K562 (cell line): ENCODE results near the gene ITPR1. TPM values are rescaled to one million over a fixed set of nuclear protein-coding genes. Genes with fewer than 3 reads are reported as not detected.

Source experiments
- CC2D1A ChIP-seq: fragments of 450-650 bp; IDR thresholded peaks from 2 replicates; pipeline ENCODE4 v1.6.1; 2017; ENCODE audit warnings: mild to moderate bottlenecking
- HDAC2 ChIP-seq: fragments of 450-650 bp; IDR thresholded peaks from 2 replicates; pipeline ENCODE4 v1.6.1; 2016; ENCODE audit warnings: mild to moderate bottlenecking
- KAT8 ChIP-seq: fragments of 450-650 bp; IDR thresholded peaks from 2 replicates; pipeline ENCODE4 v1.6.1; 2016; ENCODE audit warnings: low read depth, mild to moderate bottlenecking
- NCOA4 ChIP-seq: fragments of 450-650 bp; IDR thresholded peaks from 2 replicates; pipeline ENCODE4 v1.6.1; 2018; ENCODE audit warnings: mild to moderate bottlenecking; ENCODE audit not compliant: partially characterized antibody
- NFXL1 ChIP-seq: fragments of 450-650 bp; formaldehyde crosslinking; IDR thresholded peaks from 2 replicates; pipeline ENCODE4 v1.4.0; 2021; ENCODE audit warnings: mild to moderate bottlenecking
- RAD21 ChIP-seq, 2 experiments: fragments of 250-450 bp in 1 of 2; fragments of 450-650 bp in 1 of 2; sonication (Bioruptor Pico) in 1 of 2; formaldehyde crosslinking in 1 of 2; IDR thresholded peaks in 1 of 2; conservative IDR thresholded peaks in 1 of 2; 2 replicates each; pipeline versions ENCODE4 v1.4.0 to v1.8.0; 2020 to 2022; ENCODE audit warnings: mild to moderate bottlenecking in 2 of 2, moderate library complexity in 1 of 2
- SMAD4 ChIP-seq: fragments of 250-450 bp; sonication (Bioruptor Pico); conservative IDR thresholded peaks from 2 replicates; pipeline ENCODE4 v1.8.0; 2021; ENCODE audit warnings: inconsistent platforms, mild to moderate bottlenecking, moderate library complexity
- TBP ChIP-seq: optimal IDR thresholded peaks from 2 replicates; pipeline ENCODE3; 2011; ENCODE audit warnings: low read depth, low read length, improper control_type of control experiment
- ZEB2 ChIP-seq: fragments of 450-650 bp; IDR thresholded peaks from 2 replicates; pipeline ENCODE4 v1.6.1; 2016
- ZNF644 ChIP-seq: fragments of 200-800 bp; sonication (Bioruptor generic); IDR thresholded peaks from 2 replicates; pipeline ENCODE4 v1.6.1; 2016; ENCODE audit warnings: low read depth, missing genetic modification characterization, missing compliant biosample characterization
- polyA plus RNA-seq, 8 experiments: library from polyadenylated mRNA; depleted of rRNA in 4 of 8; stranded (reverse) in 5 of 8; unstranded in 3 of 8; fragments of >200 nt; fragmentation: Nextera tagmentation in 2 of 8; fragmentation: Illumina TruSeq in 1 of 8; extraction: Ambion mirVana in 2 of 8; extraction: Trizol in 1 of 8; gene quantifications; 2 replicates each; pipeline versions ENCODE4 v1.2.1 to v1.2.3, GENCODE V29; 2011 to 2014; ENCODE audit warnings: inconsistent platforms in 1 of 8, missing spikeins in 1 of 8
- total RNA-seq, 7 experiments: library from RNA; depleted of rRNA in 6 of 7; stranded (reverse); fragments of >200 nt in 6 of 7; fragmentation: Illumina TruSeq in 2 of 7; extraction: Trizol in 2 of 7; gene quantifications; 2 replicates each; pipeline versions ENCODE4 v1.2.1 to v1.2.3, GENCODE V29; 2011 to 2021; ENCODE audit warnings: low replicate concordance in 1 of 7
- TF ChIP-seq, protein P1 (sequence below): fragments of 150-350 bp; conservative IDR thresholded peaks from 2 replicates; pipeline ENCODE4 v1.6.1; 2014; ENCODE audit warnings: low read length
- TF ChIP-seq, protein P2 (sequence below): fragments of 450-650 bp; formaldehyde crosslinking; IDR thresholded peaks from 2 replicates; pipeline ENCODE4 v1.4.0; 2020; ENCODE audit warnings: mild to moderate bottlenecking, moderate library complexity
- TF ChIP-seq, protein P3 (sequence below): fragments of 250-450 bp; sonication (Bioruptor Pico); IDR thresholded peaks from 2 replicates; pipeline ENCODE4 v1.4.0; 2020
- TF ChIP-seq, protein P4 (sequence below): sonication (generic); formaldehyde crosslinking; IDR thresholded peaks from 2 replicates; pipeline ENCODE4 v1.8.0; 2022; ENCODE audit warnings: mild to moderate bottlenecking, missing genetic modification reagents, borderline replicate concordance
- TF ChIP-seq, protein P5 (sequence below): sonication (generic); formaldehyde crosslinking; IDR thresholded peaks from 2 replicates; pipeline ENCODE4 v1.9.0; 2022; ENCODE audit warnings: mild to moderate bottlenecking, missing genetic modification reagents

Gene ITPR1
- total and polyA plus RNA-seq, 9 of the 15 experiments (the other 6 are each of a cell fraction or from before 2014, with no cell fraction given): 22.4 to 40.0 (median 27.4) TPM

DNA sequence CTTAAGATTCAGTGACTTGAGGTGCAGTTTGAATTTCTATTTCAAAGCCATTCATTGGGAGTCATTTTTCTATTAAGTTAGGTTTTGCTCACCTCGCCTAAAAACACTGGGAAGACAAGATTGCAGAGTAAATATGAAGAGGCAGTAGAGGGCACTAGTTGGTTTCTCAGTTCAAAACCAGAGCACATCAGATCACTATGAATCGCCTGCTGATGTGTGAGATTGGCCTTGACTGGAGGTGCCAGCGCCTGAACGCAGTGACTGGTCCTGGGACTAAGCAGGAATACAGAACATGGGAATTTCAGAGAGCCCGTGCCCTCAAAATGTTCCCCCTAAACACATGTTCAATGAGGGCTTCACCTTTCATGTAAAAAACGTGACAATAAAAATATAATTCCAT is 229.0 kb downstream of the ITPR1 start (continued):
- TF ChIP-seq, protein P1, sequence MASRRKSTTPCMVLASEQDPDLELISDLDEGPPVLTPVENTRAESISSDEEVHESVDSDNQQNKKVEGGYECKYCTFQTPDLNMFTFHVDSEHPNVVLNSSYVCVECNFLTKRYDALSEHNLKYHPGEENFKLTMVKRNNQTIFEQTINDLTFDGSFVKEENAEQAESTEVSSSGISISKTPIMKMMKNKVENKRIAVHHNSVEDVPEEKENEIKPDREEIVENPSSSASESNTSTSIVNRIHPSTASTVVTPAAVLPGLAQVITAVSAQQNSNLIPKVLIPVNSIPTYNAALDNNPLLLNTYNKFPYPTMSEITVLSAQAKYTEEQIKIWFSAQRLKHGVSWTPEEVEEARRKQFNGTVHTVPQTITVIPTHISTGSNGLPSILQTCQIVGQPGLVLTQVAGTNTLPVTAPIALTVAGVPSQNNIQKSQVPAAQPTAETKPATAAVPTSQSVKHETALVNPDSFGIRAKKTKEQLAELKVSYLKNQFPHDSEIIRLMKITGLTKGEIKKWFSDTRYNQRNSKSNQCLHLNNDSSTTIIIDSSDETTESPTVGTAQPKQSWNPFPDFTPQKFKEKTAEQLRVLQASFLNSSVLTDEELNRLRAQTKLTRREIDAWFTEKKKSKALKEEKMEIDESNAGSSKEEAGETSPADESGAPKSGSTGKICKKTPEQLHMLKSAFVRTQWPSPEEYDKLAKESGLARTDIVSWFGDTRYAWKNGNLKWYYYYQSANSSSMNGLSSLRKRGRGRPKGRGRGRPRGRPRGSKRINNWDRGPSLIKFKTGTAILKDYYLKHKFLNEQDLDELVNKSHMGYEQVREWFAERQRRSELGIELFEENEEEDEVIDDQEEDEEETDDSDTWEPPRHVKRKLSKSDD: 0 out of 2 replicates have a peak, but pooled peaks have one; percentile 20
- TF ChIP-seq SMAD4 (CRISPR knock-in tag): no peak
- TF ChIP-seq, protein P2, sequence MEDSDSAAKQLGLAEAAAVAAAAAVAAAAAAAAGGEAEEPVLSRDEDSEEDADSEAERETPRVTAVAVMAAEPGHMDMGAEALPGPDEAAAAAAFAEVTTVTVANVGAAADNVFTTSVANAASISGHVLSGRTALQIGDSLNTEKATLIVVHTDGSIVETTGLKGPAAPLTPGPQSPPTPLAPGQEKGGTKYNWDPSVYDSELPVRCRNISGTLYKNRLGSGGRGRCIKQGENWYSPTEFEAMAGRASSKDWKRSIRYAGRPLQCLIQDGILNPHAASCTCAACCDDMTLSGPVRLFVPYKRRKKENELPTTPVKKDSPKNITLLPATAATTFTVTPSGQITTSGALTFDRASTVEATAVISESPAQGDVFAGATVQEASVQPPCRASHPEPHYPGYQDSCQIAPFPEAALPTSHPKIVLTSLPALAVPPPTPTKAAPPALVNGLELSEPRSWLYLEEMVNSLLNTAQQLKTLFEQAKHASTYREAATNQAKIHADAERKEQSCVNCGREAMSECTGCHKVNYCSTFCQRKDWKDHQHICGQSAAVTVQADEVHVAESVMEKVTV: peak; percentile 79
- no peak for TF ChIP-seq KAT8
- TF ChIP-seq TBP: no peak
- TF ChIP-seq, protein P3, sequence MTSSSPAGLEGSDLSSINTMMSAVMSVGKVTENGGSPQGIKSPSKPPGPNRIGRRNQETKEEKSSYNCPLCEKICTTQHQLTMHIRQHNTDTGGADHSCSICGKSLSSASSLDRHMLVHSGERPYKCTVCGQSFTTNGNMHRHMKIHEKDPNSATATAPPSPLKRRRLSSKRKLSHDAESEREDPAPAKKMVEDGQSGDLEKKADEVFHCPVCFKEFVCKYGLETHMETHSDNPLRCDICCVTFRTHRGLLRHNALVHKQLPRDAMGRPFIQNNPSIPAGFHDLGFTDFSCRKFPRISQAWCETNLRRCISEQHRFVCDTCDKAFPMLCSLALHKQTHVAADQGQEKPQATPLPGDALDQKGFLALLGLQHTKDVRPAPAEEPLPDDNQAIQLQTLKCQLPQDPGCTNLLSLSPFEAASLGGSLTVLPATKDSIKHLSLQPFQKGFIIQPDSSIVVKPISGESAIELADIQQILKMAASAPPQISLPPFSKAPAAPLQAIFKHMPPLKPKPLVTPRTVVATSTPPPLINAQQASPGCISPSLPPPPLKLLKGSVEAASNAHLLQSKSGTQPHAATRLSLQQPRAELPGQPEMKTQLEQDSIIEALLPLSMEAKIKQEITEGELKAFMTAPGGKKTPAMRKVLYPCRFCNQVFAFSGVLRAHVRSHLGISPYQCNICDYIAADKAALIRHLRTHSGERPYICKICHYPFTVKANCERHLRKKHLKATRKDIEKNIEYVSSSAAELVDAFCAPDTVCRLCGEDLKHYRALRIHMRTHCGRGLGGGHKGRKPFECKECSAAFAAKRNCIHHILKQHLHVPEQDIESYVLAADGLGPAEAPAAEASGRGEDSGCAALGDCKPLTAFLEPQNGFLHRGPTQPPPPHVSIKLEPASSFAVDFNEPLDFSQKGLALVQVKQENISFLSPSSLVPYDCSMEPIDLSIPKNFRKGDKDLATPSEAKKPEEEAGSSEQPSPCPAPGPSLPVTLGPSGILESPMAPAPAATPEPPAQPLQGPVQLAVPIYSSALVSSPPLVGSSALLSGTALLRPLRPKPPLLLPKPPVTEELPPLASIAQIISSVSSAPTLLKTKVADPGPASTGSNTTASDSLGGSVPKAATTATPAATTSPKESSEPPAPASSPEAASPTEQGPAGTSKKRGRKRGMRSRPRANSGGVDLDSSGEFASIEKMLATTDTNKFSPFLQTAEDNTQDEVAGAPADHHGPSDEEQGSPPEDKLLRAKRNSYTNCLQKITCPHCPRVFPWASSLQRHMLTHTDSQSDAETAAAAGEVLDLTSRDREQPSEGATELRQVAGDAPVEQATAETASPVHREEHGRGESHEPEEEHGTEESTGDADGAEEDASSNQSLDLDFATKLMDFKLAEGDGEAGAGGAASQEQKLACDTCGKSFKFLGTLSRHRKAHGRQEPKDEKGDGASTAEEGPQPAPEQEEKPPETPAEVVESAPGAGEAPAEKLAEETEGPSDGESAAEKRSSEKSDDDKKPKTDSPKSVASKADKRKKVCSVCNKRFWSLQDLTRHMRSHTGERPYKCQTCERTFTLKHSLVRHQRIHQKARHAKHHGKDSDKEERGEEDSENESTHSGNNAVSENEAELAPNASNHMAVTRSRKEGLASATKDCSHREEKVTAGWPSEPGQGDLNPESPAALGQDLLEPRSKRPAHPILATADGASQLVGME (CRISPR knock-in tag): no peak
- TF ChIP-seq ZEB2: no peak
- TF ChIP-seq CC2D1A: peak; percentile 88
- TF ChIP-seq NCOA4: no peak
- TF ChIP-seq, protein P4, sequence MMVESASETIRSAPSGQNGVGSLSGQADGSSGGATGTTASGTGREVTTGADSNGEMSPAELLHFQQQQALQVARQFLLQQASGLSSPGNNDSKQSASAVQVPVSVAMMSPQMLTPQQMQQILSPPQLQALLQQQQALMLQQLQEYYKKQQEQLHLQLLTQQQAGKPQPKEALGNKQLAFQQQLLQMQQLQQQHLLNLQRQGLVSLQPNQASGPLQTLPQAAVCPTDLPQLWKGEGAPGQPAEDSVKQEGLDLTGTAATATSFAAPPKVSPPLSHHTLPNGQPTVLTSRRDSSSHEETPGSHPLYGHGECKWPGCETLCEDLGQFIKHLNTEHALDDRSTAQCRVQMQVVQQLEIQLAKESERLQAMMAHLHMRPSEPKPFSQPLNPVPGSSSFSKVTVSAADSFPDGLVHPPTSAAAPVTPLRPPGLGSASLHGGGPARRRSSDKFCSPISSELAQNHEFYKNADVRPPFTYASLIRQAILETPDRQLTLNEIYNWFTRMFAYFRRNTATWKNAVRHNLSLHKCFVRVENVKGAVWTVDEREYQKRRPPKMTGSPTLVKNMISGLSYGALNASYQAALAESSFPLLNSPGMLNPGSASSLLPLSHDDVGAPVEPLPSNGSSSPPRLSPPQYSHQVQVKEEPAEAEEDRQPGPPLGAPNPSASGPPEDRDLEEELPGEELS (CRISPR knock-in tag): no peak
- TF ChIP-seq ZNF644 (tag): no peak
- TF ChIP-seq HDAC2: 0 out of 2 replicates have a peak, but pooled peaks have one; percentile 24
- TF ChIP-seq NFXL1 (CRISPR knock-in tag): no peak
- TF ChIP-seq RAD21 (CRISPR knock-in tag; conservative IDR thresholded peaks at IDR 0.05 in 1 of 2, IDR thresholded peaks at IDR 0.05 in 1 of 2): peak; percentile 94 to 97
- TF ChIP-seq, protein P5, sequence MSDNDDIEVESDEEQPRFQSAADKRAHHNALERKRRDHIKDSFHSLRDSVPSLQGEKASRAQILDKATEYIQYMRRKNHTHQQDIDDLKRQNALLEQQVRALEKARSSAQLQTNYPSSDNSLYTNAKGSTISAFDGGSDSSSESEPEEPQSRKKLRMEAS (CRISPR knock-in tag): no peak
